Heart left ventricle (tissue), 16 donors: ENCODE data around the gene RALGPS1. TPM values are rescaled to one million over a fixed set of nuclear protein-coding genes. Genes with fewer than 3 reads are reported as not detected.
A peak's percentile ranks its signal among the peaks of the same experiment; 100 is the strongest.

Source experiments
- ATAC-seq, 4 donors: fragments of 200-7000 bp; cut with Tn5 transposase; one replicate each; pipeline ENCODE4 v1.9.1; 2020 to 2022; ENCODE audit warnings: moderate library complexity in 4 of 4, mild to moderate bottlenecking in 3 of 4, moderate number of reproducible peaks in 1 of 4
- DNase-seq, 5 donors: peaks; one replicate each; pipeline ENCODE4 v3.0.0-alpha.2; 2020
- H3K27ac ChIP-seq, 12 donors: fragments of 200-600 bp; sonication (generic) in 4 of 12; one replicate each; pipeline versions ENCODE4 v1.5.0 to v1.8.0; 2016 to 2022; ENCODE audit warnings: mild to moderate bottlenecking in 2 of 12
- H3K27me3 ChIP-seq, 9 donors: fragments of 200-600 bp; sonication (generic) in 2 of 9; one replicate each; pipeline versions ENCODE4 v1.5.1 to v1.8.0; 2016 to 2022; ENCODE audit warnings: mild to moderate bottlenecking in 3 of 9
- H3K36me3 ChIP-seq, 9 donors: fragments of 200-600 bp; sonication (generic) in 2 of 9; one replicate each; pipeline versions ENCODE4 v1.5.0 to v1.8.0; 2018 to 2022; ENCODE audit warnings: mild to moderate bottlenecking in 2 of 9
- H3K4me1 ChIP-seq, 12 donors: fragments of 200-600 bp; sonication (generic) in 4 of 12; one replicate each; pipeline versions ENCODE4 v1.5.0 to v1.8.0; 2016 to 2022; ENCODE audit warnings: mild to moderate bottlenecking in 3 of 12
- H3K4me3 ChIP-seq, 12 donors: fragments of 200-600 bp; sonication (generic) in 4 of 12; one replicate each; pipeline versions ENCODE4 v1.5.0 to v1.8.0; 2017 to 2022; ENCODE audit warnings: mild to moderate bottlenecking in 9 of 12, moderate library complexity in 4 of 12
- H3K9me3 ChIP-seq, 12 donors: fragments of 200-600 bp; sonication (generic) in 4 of 12; one replicate each; pipeline versions ENCODE4 v1.5.0 to v1.8.0; 2016 to 2022; ENCODE audit warnings: mild to moderate bottlenecking in 1 of 12
- CTCF ChIP-seq, 12 donors: fragments of 200-600 bp; sonication (generic) in 4 of 12; IDR thresholded peaks; one replicate each; pipeline versions ENCODE4 v1.5.0 to v1.8.0; 2018 to 2022; ENCODE audit warnings: antibody characterized with exemption in 12 of 12, mild to moderate bottlenecking in 5 of 12
- POLR2A ChIP-seq, 2 donors: fragments of 450-650 bp; IDR thresholded peaks; one replicate each; pipeline ENCODE4 v1.6.1; 2017; ENCODE audit warnings: antibody characterized with exemption in 2 of 2, mild to moderate bottlenecking in 2 of 2, moderate library complexity in 2 of 2
- WGBS, 4 donors: extraction: QIAGEN DNeasy Blood & Tissue Kit in 2 of 4; methylation state at CpG; one replicate each; pipeline versions ENCODE4 v1.1.5 to v1.1.7; 2013 to 2018; 5-methylcytosine and 5-hydroxymethylcytosine counted together
- intact Hi-C, 10 donors: fragments of 100-400 bp; cut with DNase I; formaldehyde crosslinking; loops; one replicate each; pipeline versions ENCODE4 v1.11.1 to v1.14.2; 2022
- polyA plus RNA-seq, 2 donors: library from polyadenylated mRNA; stranded (reverse); fragments of 200-250 nt; gene quantifications; one replicate each; pipeline ENCODE4 v1.2.3, GENCODE V29; 2013
- total RNA-seq, 9 donors: library from RNA; depleted of rRNA in 2 of 9; stranded (reverse); fragments of >200 nt in 2 of 9; fragmentation: NEBNext Ultra II Directional in 3 of 9; extraction: Animal tissue kit (Norgen Biotek cat#: 25700) in 3 of 9; gene quantifications; one replicate each; pipeline versions ENCODE4 v1.1.0 to v1.2.4, GENCODE V29; 2016 to 2023
- donor health status: ischemic (EF 13 %, LVEDD 7.1; RV severe dilation, severe dysfunction).
- donor health status: healthy with polysubstance abuse.
- donor health status: DM: no; HTN: yes; CAD: no.
- donor health status: DM: no; HTN: no; CAD: no.
- donor health status: ischemic (EF 25% LVEDD 6.9; RV normal size, moderate dysfunction).
- donor health status: ischemic (EF 25% LVEDD 5.7; RV mildly dilated, moderate dysfunction).
- donor health status: healthy.
- donor health status: DM: yes; HTN: yes; CAD: no.
- donor health status: ischemic (EF 35%, LVEDD 5.7; RV mildly dilated, moderate dysfunction).
- donor health status: nonischemic (EF 11% LVEDD 7.7; RV severe dilation, severe dysfunction).
- donor health status: DM: yes; HTN: yes; CAD: no.
- donor health status: PGD.
- donor health status: ischemic (EF 29% LVEDD 5.4; RV normal size, mild dysfunction).
- donor health status: nonischemic (EF 23%, LVEDD 6.1; RV moderate dilation, normal function).

Gene RALGPS1
- total and polyA plus RNA-seq, 11 donors, result 8.0 to 21.8 (median 14.4) TPM

- TF ChIP-seq POLR2A (IDR thresholded peaks at IDR 0.05), result no peak
- no peak for TF ChIP-seq CTCF (IDR thresholded peaks at IDR 0.05)
- Histone ChIP-seq H3K4me1 (peaks cover 0 to 58% (median 39%) of the 10 kb centered on the region in 12 donors), H3K27ac (peak overlapping the region in 4 of 12 donors; percentile 7 to 57 (median 38)), H3K36me3 (no peaks in the 10 kb centered on the region), H3K27me3 (no peaks in the 10 kb centered on the region), H3K4me3 (no peak overlapping the region), H3K9me3 (no peaks in the 10 kb centered on the region)
- intact Hi-C loops, result loop anchor here in 2 of 10 donors (5.0 to 10.0 kb wide), 2 partner anchors 45 to 53 kb away; partner anchors contain the start of gene ANGPTL2 (in 1 of the 2)
- DNase-seq (no peak), ATAC-seq (no peak)
- 50 to 77% (median 62%) methylated on average over 2 of the region's 2 CpGs for WGBS, 4 donors
Measured at GRCh38 chr9:127077644-127077946, 163.0 kb downstream of the RALGPS1 start.

GRCh38 chr9:127078336-127078735, 163.8 kb downstream of the RALGPS1 start:
- no peaks in the 10 kb centered on the region for H3K36me3 ChIP-seq
- DNase-seq, result no peak
- peaks cover 0 to 65% (median 46%) of the 10 kb centered on the region in 12 donors for H3K4me1 ChIP-seq
- TF ChIP-seq CTCF (IDR thresholded peaks at IDR 0.05), result no peak
- TF ChIP-seq POLR2A (IDR thresholded peaks at IDR 0.05), result no peak
- peak overlapping the region in 4 of 12 donors; percentile 10 to 57 (median 34) for H3K27ac ChIP-seq
- intact Hi-C loops, result loop anchor here in 2 of 10 donors (5.0 to 10.0 kb wide), 2 partner anchors 44 to 54 kb away; partner anchors contain the start of gene ANGPTL2 (in 1 of the 2)
- peak in 1 of 4 donors; percentile 46 for ATAC-seq
- WGBS, 4 donors, result 73 to 78% (median 76%) methylated on average over 6 of the region's 6 CpGs
- no peaks in the 10 kb centered on the region for H3K9me3 ChIP-seq
- H3K4me3 ChIP-seq, result no peak overlapping the region
- no peaks in the 10 kb centered on the region for H3K27me3 ChIP-seq

- Histone ChIP-seq H3K9me3 (no peaks in the 10 kb centered on the region), H3K4me1 (peaks cover 0 to 72% (median 47%) of the 10 kb centered on the region in 12 donors), H3K27ac (peak overlapping the region in 3 of 12 donors; percentile 1 to 23 (median 6)), H3K36me3 (no peaks in the 10 kb centered on the region), H3K27me3 (no peaks in the 10 kb centered on the region), H3K4me3 (no peak overlapping the region)
- TF ChIP-seq CTCF (IDR thresholded peaks at IDR 0.05) (no peak), POLR2A (IDR thresholded peaks at IDR 0.05) (no peak)
- DNase-seq (no peak), ATAC-seq (peak in 1 of 4 donors; percentile 38)
- WGBS, 4 donors, result 76 to 100% (median 78%) methylated on average over 1 of the region's 1 CpG
- intact Hi-C loops, result loop anchor here in 2 of 10 donors (5.0 to 10.0 kb wide), 2 partner anchors 43 to 54 kb away; partner anchors contain the start of gene ANGPTL2 (in 1 of the 2)
Measured at GRCh38 chr9:127078988-127079387, 164.4 kb downstream of the RALGPS1 start.

- ATAC-seq (no peak), DNase-seq (no peak)
- Histone ChIP-seq H3K4me1 (peaks cover 0 to 68% (median 41%) of the 10 kb centered on the region in 12 donors), H3K27me3 (no peaks in the 10 kb centered on the region), H3K9me3 (no peaks in the 10 kb centered on the region), H3K36me3 (no peaks in the 10 kb centered on the region), H3K27ac (peak overlapping the region in 2 of 12 donors; percentile 1 to 6), H3K4me3 (no peak overlapping the region)
- intact Hi-C loops, result loop anchor here in 2 of 10 donors (5.0 to 10.0 kb wide), 3 partner anchors 43 to 115 kb away; partner anchors contain the start of gene ANGPTL2 (in 1 of the 2)
- WGBS, 4 donors, result 91 to 98% (median 94%) methylated on average over 8 of the region's 8 CpGs
- TF ChIP-seq POLR2A (IDR thresholded peaks at IDR 0.05) (no peak), CTCF (IDR thresholded peaks at IDR 0.05) (no peak)
Measured at GRCh38 chr9:127079446-127080140, 165.0 kb downstream of the RALGPS1 start.
